ENCODE measurements around the gene PTPRN2.
"Not testable (repeated sequence)": the region's sequence is repeated elsewhere in the genome, so short reads cannot be mapped to it uniquely, and the experiment has no call there.

PTPRN2 gene

DNA sequence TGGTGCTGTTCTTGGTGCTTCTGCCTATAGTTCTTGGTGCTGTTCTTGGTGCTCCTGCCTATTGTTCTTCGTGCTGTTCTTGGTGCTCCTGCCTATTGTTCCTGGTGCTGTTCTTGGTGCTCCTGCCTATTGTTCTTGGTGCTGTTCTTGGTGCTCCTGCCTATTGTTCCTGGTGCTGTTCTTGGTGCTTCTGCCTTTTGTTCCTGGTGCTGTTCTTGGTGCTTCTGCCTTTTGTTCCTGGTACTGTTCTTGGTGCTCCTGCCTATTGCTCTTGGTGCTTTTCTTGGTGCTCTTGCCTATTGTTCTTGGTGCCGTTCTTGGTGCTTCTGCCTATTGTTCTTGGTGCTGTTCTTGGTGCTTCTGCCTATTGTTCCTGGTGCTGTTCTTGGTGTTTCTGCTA lies 71.1 kb downstream of the PTPRN2 start:
- no peak for DNase-seq (ENCODE audit: low read depth)

- DNase-seq (ENCODE audit: low read depth): no peak
These were observed 74.8 kb downstream of the PTPRN2 start for GRCh38 chr7:158512869-158513268.

GRCh38 chr7:158512042-158512441 lies 75.6 kb downstream of the PTPRN2 start:
- no peak for DNase-seq (ENCODE audit: low read depth)

DNA sequence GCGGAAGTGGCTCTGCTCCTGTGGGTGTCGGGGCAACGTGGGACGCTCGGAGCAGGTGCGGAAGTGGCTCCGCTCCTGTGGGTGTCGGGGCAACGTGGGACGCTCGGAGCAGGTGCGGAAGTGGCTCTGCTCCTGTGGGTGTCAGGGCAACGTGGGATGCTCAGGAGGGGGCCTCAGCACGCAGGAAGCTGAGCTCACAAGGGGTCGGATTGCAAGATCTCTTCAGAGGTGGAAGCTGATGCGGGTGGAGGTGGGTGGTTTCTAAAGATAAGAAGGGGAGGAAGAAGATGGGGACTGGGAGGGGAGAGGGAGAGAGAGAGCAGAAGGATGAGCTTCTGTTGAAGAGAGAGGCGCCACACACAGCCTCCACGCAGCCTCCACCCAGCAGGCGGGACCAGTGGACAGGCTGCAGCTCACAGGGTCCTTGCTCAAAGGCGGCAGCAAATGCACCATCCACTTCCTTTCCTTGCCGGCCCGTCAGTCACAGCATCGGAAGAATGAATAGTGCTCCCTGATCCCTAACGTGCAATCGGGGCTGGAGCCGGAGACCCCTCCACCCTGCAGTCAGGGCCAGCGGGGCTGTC lies 78.7 kb downstream of the PTPRN2 start:
- no peak for DNase-seq (ENCODE audit: low read depth)

GRCh38 chr7:158508321-158508720 lies 79.3 kb downstream of the PTPRN2 start:
- not testable (repeated sequence) for DNase-seq (ENCODE audit: low read depth)

GRCh38 chr7:158507917-158508316 lies 79.7 kb downstream of the PTPRN2 start:
- no peak for DNase-seq (ENCODE audit: low read depth)

GRCh38 chr7:158507175-158507574 lies 80.4 kb downstream of the PTPRN2 start:
- DNase-seq (ENCODE audit: low read depth): not testable (repeated sequence)

DNA sequence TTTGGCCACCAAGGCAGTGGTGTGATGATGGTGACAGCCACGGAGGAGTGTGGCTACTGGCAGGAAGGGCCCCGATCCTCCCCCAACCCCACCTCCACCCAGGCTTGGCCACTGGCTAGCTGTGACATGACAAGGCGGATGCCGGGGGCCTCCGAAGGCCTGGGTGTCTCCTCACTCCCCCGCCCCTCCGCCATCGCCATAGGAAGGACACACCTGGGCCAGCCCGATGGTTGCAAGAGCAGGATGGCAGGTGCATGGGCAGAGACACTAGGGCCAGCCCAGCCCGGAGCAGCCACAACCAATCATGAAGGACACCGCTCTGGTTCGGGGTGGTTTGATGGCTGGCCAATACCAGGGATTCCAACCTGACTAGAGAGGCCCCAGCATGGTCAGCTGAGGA lies 81.0 kb downstream of the PTPRN2 start:
- no peak for DNase-seq (ENCODE audit: low read depth)

- DNase-seq (ENCODE audit: low read depth): no peak
These were observed 81.9 kb downstream of the PTPRN2 start for GRCh38 chr7:158505683-158506082.

DNA sequence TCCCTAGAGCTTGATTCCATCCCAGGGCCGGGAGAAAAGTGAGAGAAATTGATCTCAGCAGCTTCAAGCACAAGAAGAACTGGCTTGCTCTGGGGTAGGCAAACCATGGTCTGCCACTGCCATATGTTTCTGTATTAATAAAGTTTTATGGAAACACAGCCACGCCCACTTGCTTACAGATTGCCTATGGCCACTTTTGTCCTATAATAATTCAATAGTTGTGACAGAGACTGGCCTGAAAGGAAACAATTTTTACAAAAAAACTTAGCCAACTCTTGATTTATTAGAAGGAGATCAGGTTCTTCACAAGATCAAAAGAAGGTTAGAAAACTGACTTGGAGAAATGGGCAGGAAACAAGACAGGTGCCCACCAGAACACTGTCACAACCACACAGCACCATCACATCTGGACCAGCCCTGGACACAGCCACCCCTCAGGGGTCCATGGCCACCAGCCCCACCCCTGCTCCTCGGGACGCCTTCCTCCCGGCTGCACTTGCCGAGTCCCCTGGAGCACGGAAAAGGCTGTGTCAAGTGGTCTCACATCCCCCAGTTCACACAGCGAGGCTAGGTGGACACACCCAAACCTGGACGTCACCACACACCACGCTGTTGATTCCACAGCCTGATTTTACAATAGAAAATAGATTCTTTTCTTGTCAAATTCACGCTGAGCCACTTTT lies 85.4 kb downstream of the PTPRN2 start:
- DNase-seq (ENCODE audit: low read depth): no peak

- DNase-seq (ENCODE audit: low read depth): no peak
These were observed 86.1 kb downstream of the PTPRN2 start for GRCh38 chr7:158501393-158502067.

DNA sequence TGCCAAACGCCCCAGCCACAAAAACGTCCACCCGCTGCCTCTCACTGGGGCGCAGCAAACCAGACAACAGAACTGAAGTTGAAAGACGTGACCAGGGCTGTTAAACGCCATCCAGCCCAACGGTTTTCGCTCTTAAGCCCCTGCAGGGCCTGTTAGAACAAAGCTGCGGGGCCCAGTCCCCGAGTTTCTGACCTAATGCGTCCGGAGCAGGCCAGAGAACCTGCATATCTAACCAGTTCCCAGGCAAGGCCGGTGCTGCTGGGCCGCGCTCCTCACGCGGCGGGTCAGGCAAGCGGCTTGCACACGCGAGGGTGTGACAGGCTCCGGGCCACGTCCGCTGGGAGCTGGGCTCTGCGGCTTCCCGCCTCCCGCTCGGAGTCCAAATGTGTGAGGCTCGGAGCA lies 87.0 kb downstream of the PTPRN2 start:
- DNase-seq (ENCODE audit: low read depth): no peak

DNA sequence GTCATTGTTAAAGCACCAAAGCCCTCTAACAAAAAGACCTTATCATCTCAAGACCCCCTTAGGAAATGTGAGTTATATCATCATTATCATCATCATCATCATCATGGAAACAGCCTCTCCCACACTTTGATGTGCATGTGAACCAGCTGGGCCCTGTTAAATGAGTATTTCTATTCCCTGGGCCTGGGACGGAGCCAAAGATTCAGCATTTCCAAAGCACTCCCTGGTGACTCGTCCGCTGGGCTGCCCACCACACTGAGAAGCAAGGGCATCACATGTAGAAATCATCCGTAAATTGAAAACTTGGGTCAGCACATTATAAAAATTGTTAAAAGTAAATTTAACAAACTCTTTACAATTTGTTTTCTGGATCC lies 88.6 kb downstream of the PTPRN2 start:
- DNase-seq (ENCODE audit: low read depth): no peak

DNA sequence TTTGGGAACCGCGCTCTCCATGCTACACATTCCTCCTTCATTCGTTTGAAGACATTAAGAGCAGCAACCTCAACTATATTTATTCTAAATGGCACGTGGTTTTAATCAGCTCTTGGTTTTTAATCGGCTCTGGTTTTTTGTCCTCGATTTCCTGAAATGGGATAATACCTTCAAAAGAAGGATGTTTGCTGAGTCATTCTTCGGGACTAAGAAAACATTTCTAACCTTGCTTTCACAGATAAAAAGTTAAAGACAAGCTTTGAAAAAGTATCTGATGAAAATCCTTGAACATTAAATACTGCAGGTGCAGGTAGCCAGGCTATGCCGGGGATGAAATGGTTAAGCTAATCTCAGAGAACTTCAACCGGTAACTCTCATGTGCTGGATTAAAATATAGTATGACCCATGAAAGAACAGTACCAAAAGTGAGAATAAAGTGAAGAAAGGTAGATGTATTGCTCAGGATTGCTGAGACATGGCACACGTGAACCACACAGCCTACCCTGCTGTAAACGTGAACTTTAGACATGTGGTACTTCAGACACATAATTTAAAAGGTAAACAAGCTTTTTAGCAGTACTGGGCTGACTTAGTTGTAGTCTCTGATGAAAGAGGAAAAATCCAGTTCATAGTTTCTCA lies 89.1 kb downstream of the PTPRN2 start:
- no peak for DNase-seq (ENCODE audit: low read depth)

DNA sequence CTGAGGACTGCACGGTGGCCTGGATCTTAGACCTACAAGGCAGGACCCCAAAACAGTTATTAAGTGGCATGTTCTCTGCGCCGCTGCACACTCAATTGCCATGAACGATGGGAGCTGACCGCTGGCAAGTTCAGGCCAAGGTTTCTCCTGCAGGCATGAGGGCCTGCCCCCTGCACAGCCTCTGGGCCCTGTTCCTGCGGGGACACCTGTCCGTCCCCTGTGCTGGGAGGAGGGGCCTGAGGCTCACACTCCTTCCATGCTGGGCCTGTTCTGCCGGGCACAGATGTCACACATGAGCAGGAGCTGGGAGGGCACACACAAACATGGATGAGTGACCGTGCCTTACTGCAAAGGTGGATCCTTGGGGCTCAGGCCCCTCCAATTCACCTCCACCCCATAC lies 90.0 kb downstream of the PTPRN2 start:
- no peak for DNase-seq (ENCODE audit: low read depth)

DNA sequence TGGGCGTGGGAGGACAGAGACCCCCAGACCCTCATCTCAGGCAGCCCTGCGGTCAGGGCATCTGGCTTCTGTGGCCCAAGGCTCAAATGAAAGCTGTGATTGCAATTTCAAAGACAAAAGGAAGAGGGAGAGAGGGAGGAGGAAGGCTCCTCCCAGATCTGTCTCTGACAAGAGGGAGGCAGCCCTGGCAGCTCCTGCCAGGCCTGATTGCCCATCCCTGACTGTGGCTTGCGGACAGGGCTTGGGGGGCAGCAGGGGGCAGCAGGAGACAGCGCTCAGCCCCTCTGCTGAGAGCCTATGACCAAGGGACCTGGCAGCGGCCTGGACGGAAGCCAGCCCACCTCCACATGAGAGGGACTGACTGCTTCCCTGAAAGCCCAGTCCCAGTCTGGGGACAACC lies 91.8 kb downstream of the PTPRN2 start:
- no peak for DNase-seq (ENCODE audit: low read depth)

GRCh38 chr7:158495216-158495615 lies 92.4 kb downstream of the PTPRN2 start:
- no peak for DNase-seq (ENCODE audit: low read depth)

DNA sequence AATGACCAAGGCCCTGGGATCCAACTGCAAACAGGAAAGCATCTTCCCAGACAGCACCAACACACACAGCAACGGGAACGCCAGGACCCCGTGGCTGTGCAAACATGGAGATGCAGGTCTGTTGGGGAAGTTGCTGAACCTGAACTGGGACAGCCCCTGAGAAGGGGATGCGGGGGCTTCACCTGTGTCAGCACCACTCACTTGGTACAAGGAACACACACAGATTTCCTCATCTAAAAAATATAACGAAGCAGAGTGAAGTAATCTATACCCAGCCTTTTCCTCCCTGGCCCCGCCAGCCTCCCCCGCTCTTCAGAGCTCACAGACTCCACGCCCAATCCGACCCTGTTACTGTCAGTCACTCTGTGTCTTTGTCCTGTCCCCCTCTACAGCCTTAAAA lies 93.0 kb downstream of the PTPRN2 start:
- no peak for DNase-seq (ENCODE audit: low read depth)

- no peak for DNase-seq (ENCODE audit: low read depth)
These were observed 93.4 kb downstream of the PTPRN2 start for GRCh38 chr7:158494162-158494586.

DNA sequence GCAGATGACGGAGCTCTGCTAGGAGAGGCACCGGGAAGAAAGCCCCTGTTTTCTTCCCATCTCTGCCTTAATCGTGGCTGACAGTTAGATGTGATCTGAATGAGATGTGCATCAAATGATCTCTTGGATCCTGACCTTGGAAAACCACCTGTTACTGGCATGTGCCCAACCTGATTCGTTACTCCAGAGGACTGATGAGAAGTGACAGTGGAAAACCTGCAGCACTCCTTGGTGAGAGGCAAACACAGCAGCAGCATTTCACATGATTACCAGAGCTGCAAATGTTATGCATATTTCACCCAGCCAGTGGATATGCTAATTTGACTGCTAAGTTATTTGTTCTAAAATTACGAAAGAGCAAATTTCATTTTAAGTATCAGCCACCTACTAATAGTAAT lies 95.3 kb downstream of the PTPRN2 start:
- DNase-seq (ENCODE audit: low read depth): no peak

DNA sequence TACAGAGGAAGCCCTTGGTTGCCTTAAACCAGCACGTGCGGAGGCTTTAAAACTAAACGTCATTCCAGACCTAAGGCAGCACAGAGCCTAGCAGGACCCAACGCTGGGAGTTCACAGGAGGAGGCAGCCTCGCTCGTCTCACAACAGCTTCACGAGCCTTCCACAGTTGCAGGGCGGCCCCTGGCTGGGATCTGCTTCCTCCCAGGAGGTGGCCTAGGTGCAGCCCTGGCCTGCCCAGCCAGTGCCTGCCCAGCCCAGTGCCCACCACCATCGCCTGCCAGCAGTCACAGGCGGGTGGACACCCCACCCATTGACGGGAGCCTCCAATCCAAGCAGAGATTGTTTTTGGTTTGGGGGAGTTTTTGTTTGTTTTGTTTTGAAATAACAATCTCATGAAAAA lies 96.5 kb downstream of the PTPRN2 start:
- DNase-seq (ENCODE audit: low read depth): no peak

DNA sequence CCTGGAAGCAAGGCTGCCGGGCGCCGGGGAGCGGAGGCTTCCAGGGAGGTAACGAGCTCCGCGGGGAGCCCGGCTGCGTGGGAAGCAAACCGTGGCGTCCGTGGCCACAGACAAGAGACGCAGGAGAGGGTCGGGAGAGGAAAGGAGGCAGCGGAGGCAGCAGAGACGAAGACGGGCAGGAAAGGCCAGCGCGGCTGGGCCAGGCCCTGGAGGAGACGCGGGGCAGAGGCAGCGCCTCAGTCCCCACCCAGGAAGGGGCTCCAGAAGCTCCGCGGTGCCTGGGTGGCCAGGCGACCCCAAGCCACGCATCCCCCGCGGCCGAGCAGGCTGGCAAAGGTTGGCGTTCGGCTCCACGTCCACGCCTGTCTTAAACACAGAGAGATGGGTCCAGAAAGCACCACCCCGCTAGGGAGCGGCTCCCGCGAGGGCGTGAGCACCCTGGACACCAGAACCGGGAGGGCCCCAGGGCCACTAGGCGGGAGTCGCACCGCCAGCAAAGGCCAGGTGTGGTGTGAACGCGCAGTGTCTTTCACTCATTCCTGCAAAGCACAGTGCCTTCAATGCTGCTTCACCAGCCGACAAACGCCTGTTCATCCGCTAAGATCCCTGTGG lies 97.3 kb downstream of the PTPRN2 start:
- DNase-seq (ENCODE audit: low read depth): no peak

All from stimulated activated CD8-positive, alpha-beta memory T cell treated with anti-CD3 and anti-CD28 coated beads, Interleukin-15, amount 100 ng/mL, for 24 hours (primary cell).